H1 (cell line): ENCODE data around the gene KLF18.

Experiments
- CHD2 ChIP-seq: IDR thresholded peaks from 2 replicates; pipeline ENCODE4 v1.6.1; 2012; ENCODE audit warnings: low read length, improper control_type of control experiment
- CTCF ChIP-seq, 3 experiments: IDR thresholded peaks; 1 replicate in 2 of 3; 2 replicates in 1 of 3; pipeline versions ENCODE4 v1.5.1 to v1.6.1; 2011; ENCODE audit warnings: low read length in 3 of 3, mild to moderate bottlenecking in 3 of 3, inconsistent platforms in 2 of 3, low read depth in 1 of 3, moderate library complexity in 1 of 3; ENCODE audit not compliant: insufficient read depth in 1 of 3; ENCODE audit errors: control extremely low read depth in 1 of 3
- EP300 ChIP-seq, 2 experiments: IDR thresholded peaks; 1 replicate in 1 of 2; 2 replicates in 1 of 2; pipeline ENCODE4 v1.6.1; 2011 to 2012; ENCODE audit warnings: low read depth in 2 of 2, low read length in 2 of 2, mild to moderate bottlenecking in 2 of 2, borderline replicate concordance in 1 of 2, inconsistent platforms in 1 of 2, moderate library complexity in 1 of 2
- GABPA ChIP-seq: IDR thresholded peaks from 2 replicates; pipeline ENCODE4 v1.6.1; 2011; ENCODE audit warnings: mild to moderate bottlenecking, low read length, moderate library complexity, borderline replicate concordance; ENCODE audit not compliant: insufficient read depth
- PHF8 ChIP-seq: fragments of 200-600 bp; sonication (generic); conservative IDR thresholded peaks from 2 replicates; pipeline ENCODE4 v1.7.1; 2012; ENCODE audit warnings: low read depth, mild to moderate bottlenecking, inconsistent platforms, low read length, moderate library complexity
- RFX5 ChIP-seq: IDR thresholded peaks from 2 replicates; pipeline ENCODE4 v1.6.1; 2011; ENCODE audit warnings: low read depth, low read length, improper control_type of control experiment, borderline replicate concordance
- RXRA ChIP-seq: IDR thresholded peaks from 2 replicates; pipeline ENCODE4 v1.6.1; 2011; ENCODE audit warnings: low read depth, mild to moderate bottlenecking, low read length, moderate library complexity; ENCODE audit not compliant: insufficient read depth
- TAF1 ChIP-seq: IDR thresholded peaks from 2 replicates; pipeline ENCODE4 v1.6.1; 2011; ENCODE audit warnings: mild to moderate bottlenecking, low read depth, low read length

GRCh38 chr1:44174630-44175029, 33.2 kb upstream of the KLF18 start:
- no peak for TF ChIP-seq GABPA
- no peak for TF ChIP-seq CTCF (IDR thresholded peaks at IDR 0.05; ENCODE audit: control extremely low read depth in 1 of 3, insufficient read depth in 1 of 3, low read depth in 1 of 3, low read length in 3 of 3)
- no peak for TF ChIP-seq RXRA
- no peak for TF ChIP-seq PHF8
- no peak for TF ChIP-seq TAF1
- no peak for TF ChIP-seq CHD2
- TF ChIP-seq EP300 (IDR thresholded peaks at IDR 0.05; ENCODE audit: borderline replicate concordance in 1 of 2, low read depth in 2 of 2, low read length in 2 of 2), result no peak
- no peak for TF ChIP-seq RFX5
